Caco-2 (cell line): ENCODE results near the gene MAPK8IP2. TPM values are rescaled to one million over a fixed set of nuclear protein-coding genes. Genes with fewer than 3 reads are reported as not detected.

ENCODE experiments used
- BruUV-seq: library from RNA; stranded (reverse); fragments of 400-500 nt; replicated peaks from 2 replicates; lab custom pipeline; 2021; lab: Mats Ljungman, UMichigan
- CTCF ChIA-PET: fragments of 300-600 bp; sonication (Branson Sonifier 250); formaldehyde crosslinking; loops from one replicate; lab custom pipeline; 2022; ENCODE audit warnings: antibody characterized with exemption; lab: Charles Lee
- POLR2A ChIA-PET: fragments of 300-600 bp; sonication (Branson Sonifier 250); formaldehyde crosslinking; loops from one replicate; lab custom pipeline; 2022; ENCODE audit warnings: antibody characterized with exemption; lab: Charles Lee
- DNase-seq, 2 experiments: peaks; one replicate each; pipeline versions ENCODE4 v3.0.0 to v3.0.0-alpha.2; 2020 to 2022
- H3K27me3 ChIP-seq: replicated peaks from 2 replicates; pipeline ENCODE4 v1.6.0; 2011; ENCODE audit warnings: low read length; ENCODE audit not compliant: control insufficient read depth, insufficient read depth
- H3K36me3 ChIP-seq: 2 replicates; pipeline ENCODE4 v1.5.1; 2011; ENCODE audit warnings: low read length; ENCODE audit not compliant: control insufficient read depth, insufficient read depth
- H3K4me1 ChIP-seq: fragments of 250-450 bp; sonication (Bioruptor Pico); 2 replicates; pipeline ENCODE4 v1.5.1; 2020; ENCODE audit warnings: mild to moderate bottlenecking
- H3K4me3 ChIP-seq: 2 replicates; pipeline ENCODE4 v1.5.1; 2011; ENCODE audit warnings: low read depth, mild to moderate bottlenecking, control low read depth, low read length
- H3K9me3 ChIP-seq: fragments of 250-450 bp; sonication (Bioruptor Pico); 2 replicates; pipeline ENCODE4 v1.5.1; 2020; ENCODE audit warnings: mild to moderate bottlenecking, moderate library complexity
- H3K27ac Mint-ChIP-seq: one replicate; pipeline ENCODE4 v1.8.0; 2022; ENCODE audit warnings: mixed read lengths; ENCODE audit not compliant: unreplicated experiment
- H3K27me3 Mint-ChIP-seq: one replicate; pipeline ENCODE4 v1.8.0; 2022; ENCODE audit warnings: mixed read lengths; ENCODE audit not compliant: insufficient read depth, unreplicated experiment
- H3K36me3 Mint-ChIP-seq: one replicate; pipeline ENCODE4 v1.8.0; 2022; ENCODE audit warnings: mild to moderate bottlenecking, mixed read lengths; ENCODE audit not compliant: insufficient read depth, unreplicated experiment
- H3K4me1 Mint-ChIP-seq: one replicate; pipeline ENCODE4 v1.8.0; 2022; ENCODE audit warnings: low read depth, mixed read lengths; ENCODE audit not compliant: unreplicated experiment
- H3K4me3 Mint-ChIP-seq: one replicate; pipeline ENCODE4 v1.8.0; 2022; ENCODE audit warnings: mild to moderate bottlenecking, moderate library complexity, mixed read lengths; ENCODE audit not compliant: unreplicated experiment
- H3K9me3 Mint-ChIP-seq: one replicate; pipeline ENCODE4 v1.8.0; 2022; ENCODE audit warnings: mixed read lengths; ENCODE audit not compliant: unreplicated experiment
- intact Hi-C: fragments of 100-400 bp; cut with micrococcal nuclease; formaldehyde crosslinking; loops from one replicate; pipeline ENCODE4 v1.10.0; 2022; ENCODE audit not compliant: unreplicated experiment
- total RNA-seq: library from RNA; stranded (reverse); gene quantifications from 2 replicates; pipeline ENCODE4 v1.2.3, GENCODE V29; 2022
- TF ChIP-seq, protein P1 (sequence below), 2 experiments: fragments of 200-600 bp in 1 of 2; IDR thresholded peaks; 1 replicate in 1 of 2; 2 replicates in 1 of 2; pipeline versions ENCODE4 v1.5.1 to v1.8.0; 2011 to 2022; ENCODE audit warnings: antibody characterized with exemption in 1 of 2, control low read depth in 1 of 2, inconsistent platforms in 1 of 2, low read depth in 1 of 2, low read length in 1 of 2, mild to moderate bottlenecking in 1 of 2, moderate library complexity in 1 of 2; ENCODE audit not compliant: insufficient read depth in 1 of 2, severe bottlenecking in 1 of 2, unreplicated experiment in 1 of 2

MAPK8IP2 gene
- total RNA-seq, 1 experiment from 2014 or later: 3.9 TPM

DNA sequence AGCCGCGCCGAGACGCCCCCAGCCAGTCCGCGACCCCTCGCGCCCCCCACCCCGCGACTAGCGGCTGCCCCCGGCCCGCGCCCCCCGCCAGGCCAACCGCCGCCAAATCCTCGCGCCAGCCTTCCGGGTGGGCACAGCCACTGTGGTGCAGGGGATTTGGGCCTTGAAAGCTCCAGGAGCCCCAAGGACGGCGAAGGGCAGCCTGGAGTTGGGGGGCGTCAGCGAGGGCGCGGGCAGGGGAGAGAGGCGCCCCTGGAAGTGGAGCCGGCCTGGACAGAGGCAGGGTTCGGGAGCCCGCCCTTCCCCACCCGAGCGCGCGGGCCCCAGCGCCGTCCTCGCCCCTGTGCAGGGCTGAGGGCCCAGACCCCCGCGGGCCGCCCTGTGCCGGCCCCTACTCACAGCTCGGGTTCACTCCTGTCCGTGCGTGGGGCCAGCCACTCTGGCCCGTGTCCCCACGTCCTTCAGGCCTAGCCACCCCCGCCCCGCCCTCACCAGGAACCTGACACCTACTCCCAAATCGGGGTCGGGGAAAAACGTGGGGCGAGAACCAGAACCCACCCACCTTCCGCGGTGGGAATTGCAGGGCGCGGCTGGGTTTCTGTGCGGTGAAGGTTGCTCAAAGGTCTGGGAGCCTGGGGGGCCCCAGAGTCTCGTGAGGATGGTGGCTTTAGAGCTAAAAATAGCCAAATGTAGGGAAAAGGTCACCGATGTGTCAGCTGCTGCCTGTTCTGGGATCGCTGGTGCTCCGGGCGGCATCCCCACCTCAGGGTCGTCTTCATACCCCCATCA is 22.4 kb upstream of the MAPK8IP2 start, which contains the start of gene CPT1B:
Gene CPT1B, minus strand, starts transcription at position 441 of the 789 bp plus-strand sequence. CDS start 512 bp downstream, outside the sequence.
- H3K4me1 Mint-ChIP-seq: no peaks in the 10 kb centered on the region
- no peak within 1 kb of the TSS for H3K27ac Mint-ChIP-seq
- Histone ChIP-seq H3K9me3 (no peaks in the 10 kb centered on the region), H3K4me3 (no peak within 1 kb of the TSS), H3K4me1 (peaks cover 6% of the 10 kb centered on the region; the same call in 1 of the 2 replicates), H3K27me3 (no peaks in the 10 kb centered on the region), H3K36me3 (peaks cover 1% of the 10 kb centered on the region; the same call in 1 of the 2 replicates)
- DNase-seq: no peak
- ChIA-PET POLR2A (no interaction called here), CTCF (no interaction called here)
- no peaks in the 10 kb centered on the region for H3K27me3 Mint-ChIP-seq
- H3K36me3 Mint-ChIP-seq: peaks cover 4% of the 10 kb centered on the region
- TF ChIP-seq, protein P1, sequence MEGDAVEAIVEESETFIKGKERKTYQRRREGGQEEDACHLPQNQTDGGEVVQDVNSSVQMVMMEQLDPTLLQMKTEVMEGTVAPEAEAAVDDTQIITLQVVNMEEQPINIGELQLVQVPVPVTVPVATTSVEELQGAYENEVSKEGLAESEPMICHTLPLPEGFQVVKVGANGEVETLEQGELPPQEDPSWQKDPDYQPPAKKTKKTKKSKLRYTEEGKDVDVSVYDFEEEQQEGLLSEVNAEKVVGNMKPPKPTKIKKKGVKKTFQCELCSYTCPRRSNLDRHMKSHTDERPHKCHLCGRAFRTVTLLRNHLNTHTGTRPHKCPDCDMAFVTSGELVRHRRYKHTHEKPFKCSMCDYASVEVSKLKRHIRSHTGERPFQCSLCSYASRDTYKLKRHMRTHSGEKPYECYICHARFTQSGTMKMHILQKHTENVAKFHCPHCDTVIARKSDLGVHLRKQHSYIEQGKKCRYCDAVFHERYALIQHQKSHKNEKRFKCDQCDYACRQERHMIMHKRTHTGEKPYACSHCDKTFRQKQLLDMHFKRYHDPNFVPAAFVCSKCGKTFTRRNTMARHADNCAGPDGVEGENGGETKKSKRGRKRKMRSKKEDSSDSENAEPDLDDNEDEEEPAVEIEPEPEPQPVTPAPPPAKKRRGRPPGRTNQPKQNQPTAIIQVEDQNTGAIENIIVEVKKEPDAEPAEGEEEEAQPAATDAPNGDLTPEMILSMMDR (IDR thresholded peaks at IDR 0.05; ENCODE audit: insufficient read depth in 1 of 2, low read depth in 1 of 2, low read length in 1 of 2, severe bottlenecking in 1 of 2, unreplicated experiment in 1 of 2): no peak
- no TSS peak for BruUV-seq
- intact Hi-C loops: no loop called here
- H3K4me3 Mint-ChIP-seq: no peak within 1 kb of the TSS
- H3K9me3 Mint-ChIP-seq: no peaks in the 10 kb centered on the region

DNA sequence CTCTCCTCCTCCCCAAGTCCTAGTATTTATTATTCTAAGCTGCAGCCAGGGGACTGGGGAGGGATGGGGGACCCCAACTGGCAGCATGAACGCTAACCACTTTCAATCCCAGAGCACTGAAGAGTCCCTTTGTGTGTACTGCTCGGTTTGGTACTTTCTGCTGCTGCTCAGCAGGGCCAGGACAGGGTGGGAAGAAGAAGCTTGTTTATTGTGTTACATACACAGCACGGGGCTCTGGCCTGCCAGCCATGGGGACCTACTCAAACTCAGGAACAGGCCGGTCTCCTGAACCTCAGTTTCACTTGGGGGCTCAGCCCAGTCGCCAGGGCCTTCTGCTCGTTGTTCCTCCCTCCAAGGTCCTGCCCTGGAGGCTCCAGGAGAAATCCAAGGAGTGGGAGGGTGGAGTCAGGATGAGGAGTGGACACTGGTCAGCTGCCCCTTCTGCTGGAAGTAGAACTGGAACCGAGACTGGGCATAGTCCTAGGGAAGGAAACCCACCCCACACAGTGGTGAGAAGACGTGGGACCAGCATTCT is 21.8 kb upstream of the MAPK8IP2 start:
- ChIA-PET CTCF (no interaction called here), POLR2A (no interaction called here)
- DNase-seq: no peak
- Histone ChIP-seq H3K4me1 (peaks cover 9% of the 10 kb centered on the region), H3K4me3 (no peak overlapping the region), H3K9me3 (no peaks in the 10 kb centered on the region), H3K36me3 (peaks cover 1% of the 10 kb centered on the region; the same call in 1 of the 2 replicates), H3K27me3 (no peaks in the 10 kb centered on the region)
- H3K27ac Mint-ChIP-seq: no peak overlapping the region
- H3K36me3 Mint-ChIP-seq: peaks cover 4% of the 10 kb centered on the region
- TF ChIP-seq, protein P1 (IDR thresholded peaks at IDR 0.05; ENCODE audit: insufficient read depth in 1 of 2, low read depth in 1 of 2, low read length in 1 of 2, severe bottlenecking in 1 of 2, unreplicated experiment in 1 of 2): no peak
- no peak overlapping the region for H3K4me3 Mint-ChIP-seq
- no peaks in the 10 kb centered on the region for H3K27me3 Mint-ChIP-seq
- H3K4me1 Mint-ChIP-seq: no peaks in the 10 kb centered on the region
- no peaks in the 10 kb centered on the region for H3K9me3 Mint-ChIP-seq
- intact Hi-C loops: no loop called here
- no TSS peak for BruUV-seq

DNA sequence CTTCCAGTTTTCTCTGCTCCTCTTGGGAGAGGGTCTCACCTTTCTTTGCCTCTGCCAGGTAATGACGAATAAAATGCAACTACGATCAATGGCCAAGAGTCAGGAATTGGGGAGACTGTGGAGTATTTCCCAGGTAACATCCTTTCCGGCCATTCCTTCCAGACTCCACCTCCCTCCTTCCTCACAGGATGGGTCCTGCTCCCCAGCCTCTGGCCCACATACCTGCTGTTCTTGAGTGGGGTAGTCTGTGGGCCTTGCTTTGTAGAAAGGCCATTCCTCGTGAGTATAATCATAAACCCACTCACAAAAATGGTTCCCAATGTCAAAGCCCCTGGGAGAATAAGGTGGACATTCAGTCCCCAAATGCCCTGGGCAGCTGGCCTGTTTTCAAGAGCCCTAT is 20.8 kb upstream of the MAPK8IP2 start:
- Histone ChIP-seq H3K27me3 (no peaks in the 10 kb centered on the region), H3K36me3 (peaks cover 1% of the 10 kb centered on the region; the same call in 1 of the 2 replicates), H3K4me3 (no peak overlapping the region), H3K9me3 (no peaks in the 10 kb centered on the region), H3K4me1 (peaks cover 17% of the 10 kb centered on the region)
- Mint-ChIP-seq H3K4me3 (peak overlapping the region; percentile 40), H3K27ac (no peak overlapping the region), H3K9me3 (no peaks in the 10 kb centered on the region), H3K4me1 (no peaks in the 10 kb centered on the region), H3K27me3 (no peaks in the 10 kb centered on the region), H3K36me3 (peaks cover 4% of the 10 kb centered on the region)
- CTCF ChIA-PET: no interaction called here
- POLR2A ChIA-PET: no interaction called here
- BruUV-seq: no TSS peak
- DNase-seq: no peak
- TF ChIP-seq, protein P1 (IDR thresholded peaks at IDR 0.05; ENCODE audit: insufficient read depth in 1 of 2, low read depth in 1 of 2, low read length in 1 of 2, severe bottlenecking in 1 of 2, unreplicated experiment in 1 of 2): no peak
- intact Hi-C loops: loop anchor here (5.0 kb wide), 1 partner anchor 52 kb away; the partner anchor contains the start of gene SCO2
